Activated naive CD4-positive, alpha-beta T cell treated with anti-CD3 and anti-CD28 coated beads, Interleukin-2, amount 50 U/mL, for 72 hours (primary cell): ENCODE results near the gene MMEL1. TPM values are rescaled to one million over a fixed set of nuclear protein-coding genes. Genes with fewer than 3 reads are reported as not detected.

Source experiments
- ATAC-seq, 2 donors: fragments of 150-1000 bp; cut with Tn5 transposase; 2 replicates each; pipeline ENCODE4 v1.10.0; 2021; ENCODE audit warnings: mild to moderate bottlenecking in 2 of 2, moderate library complexity in 2 of 2
- DNase-seq, 2 donors: peaks; one replicate each; pipeline ENCODE4 v3.0.0; 2021 to 2022; ENCODE audit warnings: low spot score in 2 of 2
- H3K27ac Mint-ChIP-seq, 2 donors: one replicate each; pipeline ENCODE4 v1.8.0; 2022; ENCODE audit warnings: mild to moderate bottlenecking in 2 of 2, mixed read lengths in 2 of 2
- H3K36me3 Mint-ChIP-seq, 2 donors: one replicate each; pipeline ENCODE4 v1.8.0; 2022; ENCODE audit warnings: mixed read lengths in 2 of 2
- H3K9me3 Mint-ChIP-seq, 2 donors: one replicate each; pipeline ENCODE4 v1.8.0; 2022; ENCODE audit warnings: mixed read lengths in 2 of 2
- total RNA-seq, 2 donors: library from RNA; stranded (reverse); gene quantifications; one replicate each; pipeline ENCODE4 v1.2.3, GENCODE V29; 2022

Gene MMEL1
- total RNA-seq, 2 donors from 2014 or later, result 1.4 to 2.5 TPM

GRCh38 chr1:2645143-2645542, 12.3 kb upstream of the MMEL1 start:
- peaks cover 4 to 24% of the 10 kb centered on the region in 2 donors for H3K9me3 Mint-ChIP-seq
- no peak overlapping the region for H3K27ac Mint-ChIP-seq
- H3K36me3 Mint-ChIP-seq, result peaks cover 13 to 15% of the 10 kb centered on the region in 2 donors
- no peak for DNase-seq
- ATAC-seq, result no peak

- no peak for ATAC-seq
- Mint-ChIP-seq H3K36me3 (peaks cover 13 to 15% of the 10 kb centered on the region in 2 donors), H3K27ac (no peak overlapping the region), H3K9me3 (peaks cover 4 to 24% of the 10 kb centered on the region in 2 donors)
- DNase-seq, result no peak
These were observed 11.8 kb upstream of the MMEL1 start for GRCh38 chr1:2644591-2645101.

GRCh38 chr1:2644171-2644570, 11.4 kb upstream of the MMEL1 start:
- Mint-ChIP-seq H3K9me3 (peaks cover 4 to 24% of the 10 kb centered on the region in 2 donors), H3K36me3 (peaks cover 13 to 15% of the 10 kb centered on the region in 2 donors), H3K27ac (no peak overlapping the region)
- no peak for DNase-seq
- no peak for ATAC-seq

GRCh38 chr1:2643414-2644077, 10.7 kb upstream of the MMEL1 start:
- ATAC-seq (no peak), DNase-seq (no peak)
- peak overlapping the region in 1 of 2 donors; percentile 60 for H3K27ac Mint-ChIP-seq
- peaks cover 13 to 15% of the 10 kb centered on the region in 2 donors for H3K36me3 Mint-ChIP-seq
- H3K9me3 Mint-ChIP-seq, result peaks cover 4 to 24% of the 10 kb centered on the region in 2 donors

GRCh38 chr1:2642560-2643413, 10.0 kb upstream of the MMEL1 start:
- Mint-ChIP-seq H3K36me3 (peaks cover 7 to 11% of the 10 kb centered on the region in 2 donors), H3K9me3 (peaks cover 4 to 19% of the 10 kb centered on the region in 2 donors), H3K27ac (peak overlapping the region; percentile 89 to 97)
- peak; percentile 94 to 95 for DNase-seq
- ATAC-seq, result peak; percentile 89

- DNase-seq, result no peak
- Mint-ChIP-seq H3K27ac (peak overlapping the region; percentile 89 to 97), H3K36me3 (peaks cover 5 to 11% of the 10 kb centered on the region in 2 donors), H3K9me3 (peaks cover 4 to 16% of the 10 kb centered on the region in 2 donors)
- peak in 1 of 2 donors; percentile 9 for ATAC-seq
These were observed 9.3 kb upstream of the MMEL1 start for GRCh38 chr1:2642131-2642559.

- no peak for ATAC-seq
- H3K36me3 Mint-ChIP-seq, result peaks cover under 1 to 11% of the 10 kb centered on the region in 2 donors
These were observed 8.7 kb upstream of the MMEL1 start for GRCh38 chr1:2641381-2642130.

GRCh38 chr1:2640626-2641025, 7.8 kb upstream of the MMEL1 start:
- ATAC-seq (no peak), DNase-seq (no peak)
- no peak overlapping the region for H3K27ac Mint-ChIP-seq
- peaks cover 0 to 18% of the 10 kb centered on the region in 2 donors for H3K36me3 Mint-ChIP-seq
- H3K9me3 Mint-ChIP-seq, result peaks cover 0 to 8% of the 10 kb centered on the region in 2 donors

More at GRCh38 chr1:2641381-2642130, 8.7 kb upstream of the MMEL1 start:
- Mint-ChIP-seq H3K27ac (peak overlapping the region in 1 of 2 donors; percentile 89), H3K9me3 (peaks cover 0 to 16% of the 10 kb centered on the region in 2 donors)
- DNase-seq, result no peak

GRCh38 chr1:2639607-2640521, 7.0 kb upstream of the MMEL1 start:
- no peak for DNase-seq
- Mint-ChIP-seq H3K36me3 (peaks cover 0 to 18% of the 10 kb centered on the region in 2 donors), H3K9me3 (peaks cover 0 to 8% of the 10 kb centered on the region in 2 donors), H3K27ac (no peak overlapping the region)
- no peak for ATAC-seq

- Mint-ChIP-seq H3K36me3 (peaks cover 0 to 18% of the 10 kb centered on the region in 2 donors), H3K9me3 (peaks cover 0 to 8% of the 10 kb centered on the region in 2 donors), H3K27ac (peak overlapping the region; percentile 62 to 77)
- DNase-seq, result no peak
- ATAC-seq, result no peak
These were observed 6.4 kb upstream of the MMEL1 start for GRCh38 chr1:2639203-2639602.

GRCh38 chr1:2638466-2639115, 5.8 kb upstream of the MMEL1 start:
- Mint-ChIP-seq H3K36me3 (peaks cover 0 to 18% of the 10 kb centered on the region in 2 donors), H3K27ac (peak overlapping the region; percentile 62 to 77), H3K9me3 (peaks cover 0 to 8% of the 10 kb centered on the region in 2 donors)
- no peak for ATAC-seq
- no peak for DNase-seq

GRCh38 chr1:2637442-2638145, 4.8 kb upstream of the MMEL1 start:
- H3K9me3 Mint-ChIP-seq, result peaks cover 0 to 8% of the 10 kb centered on the region in 2 donors
- peak overlapping the region in 1 of 2 donors; percentile 62 for H3K27ac Mint-ChIP-seq
- no peak for DNase-seq
- peaks cover 0 to 18% of the 10 kb centered on the region in 2 donors for H3K36me3 Mint-ChIP-seq
- no peak for ATAC-seq

GRCh38 chr1:2636733-2637132, 3.9 kb upstream of the MMEL1 start:
- peaks cover 0 to 18% of the 10 kb centered on the region in 2 donors for H3K36me3 Mint-ChIP-seq
- peak overlapping the region in 1 of 2 donors; percentile 52 for H3K27ac Mint-ChIP-seq
- peaks cover 0 to 8% of the 10 kb centered on the region in 2 donors for H3K9me3 Mint-ChIP-seq
- no peak for ATAC-seq
- no peak for DNase-seq

- H3K27ac Mint-ChIP-seq, result no peak overlapping the region
- H3K36me3 Mint-ChIP-seq, result peaks cover 5 to 22% of the 10 kb centered on the region in 2 donors
- ATAC-seq, result no peak
- DNase-seq, result no peak
- H3K9me3 Mint-ChIP-seq, result peaks cover 5 to 12% of the 10 kb centered on the region in 2 donors
These were observed 2.7 kb upstream of the MMEL1 start for GRCh38 chr1:2635361-2636010.
